NCI-H524 treated with DMSO at 0.1 percent for 48 hours (cell line): Measurements from ENCODE around the gene CISD2.
"Not testable (repeated sequence)": the region's sequence is repeated elsewhere in the genome, so short reads cannot be mapped to it uniquely, and the experiment has no call there.

Experiments
- DNase-seq: peaks from one replicate; lab custom pipeline; 2025; lab: John Stamatoyannopoulos, UW

The CISD2 gene

GRCh38 chr4:102868781-102869568 lies at the start of gene CISD2:
Gene CISD2, plus strand, starts transcription at chr4:102868992. Its CDS starts 93 bp downstream, at chr4:102869085.
- DNase-seq: peak; percentile 58

GRCh38 chr4:102819100-102819499 lies 49.7 kb upstream of the CISD2 start:
- not testable (repeated sequence) for DNase-seq

- no peak for DNase-seq
Observed at GRCh38 chr4:102819588-102820365, 49.0 kb upstream of the CISD2 start.

GRCh38 chr4:102823464-102823863 lies 45.3 kb upstream of the CISD2 start:
- no peak for DNase-seq

- no peak for DNase-seq
Observed at GRCh38 chr4:102823897-102824296, 44.9 kb upstream of the CISD2 start.

- DNase-seq: no peak
Observed at GRCh38 chr4:102824398-102824797, 44.4 kb upstream of the CISD2 start.

GRCh38 chr4:102825261-102826091 lies 43.3 kb upstream of the CISD2 start:
- DNase-seq: no peak

- no peak for DNase-seq
Observed at GRCh38 chr4:102826105-102826889, 42.5 kb upstream of the CISD2 start.

- peak; percentile 10 for DNase-seq
Observed at GRCh38 chr4:102826890-102827673, 41.7 kb upstream of the CISD2 start, which contains the start of gene UBE2D3. Gene UBE2D3, minus strand, starts transcription at chr4:102827551. Its CDS starts 1,043 bp downstream, at chr4:102826508.

- DNase-seq: peak; percentile 84
Observed at GRCh38 chr4:102827674-102828496, 40.9 kb upstream of the CISD2 start.

GRCh38 chr4:102828497-102828808 lies 40.3 kb upstream of the CISD2 start:
- DNase-seq: no peak

- no peak for DNase-seq
Observed at GRCh38 chr4:102829803-102830202, 39.0 kb upstream of the CISD2 start.

- no peak for DNase-seq
Observed at GRCh38 chr4:102832105-102832504, 36.7 kb upstream of the CISD2 start.

- no peak for DNase-seq
Observed at GRCh38 chr4:102832667-102833066, 36.1 kb upstream of the CISD2 start.

- DNase-seq: no peak
Observed at GRCh38 chr4:102836596-102836995, 32.2 kb upstream of the CISD2 start.

GRCh38 chr4:102842367-102842766 lies 26.4 kb upstream of the CISD2 start:
- DNase-seq: no peak

- no peak for DNase-seq
Observed at GRCh38 chr4:102843273-102843672, 25.5 kb upstream of the CISD2 start.

GRCh38 chr4:102843938-102844337 lies 24.9 kb upstream of the CISD2 start:
- no peak for DNase-seq

- no peak for DNase-seq
Observed at GRCh38 chr4:102847687-102848086, 21.1 kb upstream of the CISD2 start.

- no peak for DNase-seq
Observed at GRCh38 chr4:102849579-102850104, 19.1 kb upstream of the CISD2 start.
